Effector memory CD8-positive, alpha-beta T cell (primary cell): ENCODE data around the gene MBD3L2B.
"Not testable (repeated sequence)": the region's sequence is repeated elsewhere in the genome, so short reads cannot be mapped to it uniquely, and the experiment has no call there.

Experiments
- ATAC-seq: fragments of 150-1000 bp; cut with Tn5 transposase; replicated peaks from 2 replicates; pipeline ENCODE4 v1.10.0; 2021; ENCODE audit warnings: mild to moderate bottlenecking, moderate library complexity
- DNase-seq, 3 experiments: peaks; one replicate each; pipeline ENCODE4 v3.0.0; 2021
- H3K27ac Mint-ChIP-seq, 2 donors: one replicate each; pipeline ENCODE4 v1.8.0; 2022; ENCODE audit warnings: mild to moderate bottlenecking in 2 of 2, mixed read lengths in 2 of 2, moderate library complexity in 2 of 2
- H3K27me3 Mint-ChIP-seq, 2 donors: one replicate each; pipeline ENCODE4 v1.8.0; 2022; ENCODE audit warnings: mixed read lengths in 2 of 2
- H3K36me3 Mint-ChIP-seq: one replicate; pipeline ENCODE4 v1.8.0; 2022; ENCODE audit warnings: mild to moderate bottlenecking, moderate library complexity, mixed read lengths; ENCODE audit not compliant: insufficient read depth
- H3K4me1 Mint-ChIP-seq, 2 donors: one replicate each; pipeline ENCODE4 v1.8.0; 2022; ENCODE audit warnings: low read depth in 2 of 2, mixed read lengths in 2 of 2
- H3K4me3 Mint-ChIP-seq, 2 donors: one replicate each; pipeline ENCODE4 v1.8.0; 2022; ENCODE audit warnings: mild to moderate bottlenecking in 2 of 2, mixed read lengths in 2 of 2, moderate library complexity in 2 of 2
- H3K9me3 Mint-ChIP-seq, 2 donors: one replicate each; pipeline ENCODE4 v1.8.0; 2022; ENCODE audit warnings: mixed read lengths in 2 of 2

The MBD3L2B gene

GRCh38 chr19:7052896-7053295 is 31.7 kb upstream of the MBD3L2B start:
- H3K27ac Mint-ChIP-seq, H3K4me3 Mint-ChIP-seq, H3K4me1 Mint-ChIP-seq, H3K27me3 Mint-ChIP-seq, H3K36me3 Mint-ChIP-seq, ATAC-seq, H3K9me3 Mint-ChIP-seq, DNase-seq: not testable (repeated sequence)

- DNase-seq, H3K4me1 Mint-ChIP-seq, H3K4me3 Mint-ChIP-seq, H3K9me3 Mint-ChIP-seq, H3K36me3 Mint-ChIP-seq, H3K27me3 Mint-ChIP-seq, H3K27ac Mint-ChIP-seq, ATAC-seq: not testable (repeated sequence)
Observed at GRCh38 chr19:7051421-7051820, 30.2 kb upstream of the MBD3L2B start.

GRCh38 chr19:7049021-7049420 is 27.8 kb upstream of the MBD3L2B start, which contains the start of gene MBD3L2:
Gene MBD3L2, plus strand, starts transcription at chr19:7049321. Its CDS starts 53 bp downstream, at chr19:7049374.
- not testable (repeated sequence) for H3K4me3 Mint-ChIP-seq, H3K9me3 Mint-ChIP-seq, ATAC-seq

GRCh38 chr19:7041563-7041962 is 20.3 kb upstream of the MBD3L2B start:
- not testable (repeated sequence) for H3K4me3 Mint-ChIP-seq, DNase-seq, H3K36me3 Mint-ChIP-seq, H3K27me3 Mint-ChIP-seq, H3K27ac Mint-ChIP-seq, H3K4me1 Mint-ChIP-seq, H3K9me3 Mint-ChIP-seq
- peak; percentile 55 for ATAC-seq

More at GRCh38 chr19:7049021-7049420, 27.8 kb upstream of the MBD3L2B start, which contains the start of gene MBD3L2:
- not testable (repeated sequence) for H3K4me1 Mint-ChIP-seq, H3K36me3 Mint-ChIP-seq, H3K27ac Mint-ChIP-seq, H3K27me3 Mint-ChIP-seq, DNase-seq

GRCh38 chr19:7040079-7040478 is 18.8 kb upstream of the MBD3L2B start, which contains the start of gene MBD3L4:
Gene MBD3L4, minus strand, starts transcription at chr19:7040179. Its CDS starts 35 bp downstream, at chr19:7040144.
- ATAC-seq, DNase-seq, H3K36me3 Mint-ChIP-seq, H3K27ac Mint-ChIP-seq, H3K4me3 Mint-ChIP-seq, H3K9me3 Mint-ChIP-seq, H3K27me3 Mint-ChIP-seq, H3K4me1 Mint-ChIP-seq: not testable (repeated sequence)

- not testable (repeated sequence) for H3K4me3 Mint-ChIP-seq, DNase-seq, H3K36me3 Mint-ChIP-seq, H3K9me3 Mint-ChIP-seq, H3K27me3 Mint-ChIP-seq, H3K4me1 Mint-ChIP-seq, ATAC-seq, H3K27ac Mint-ChIP-seq
Observed at GRCh38 chr19:7030278-7030677, 9.0 kb upstream of the MBD3L2B start, which contains the start of gene MBD3L5. Gene MBD3L5, plus strand, starts transcription at chr19:7030578. Its CDS starts 34 bp downstream, at chr19:7030612.

- not testable (repeated sequence) for H3K9me3 Mint-ChIP-seq, DNase-seq, H3K27ac Mint-ChIP-seq, H3K27me3 Mint-ChIP-seq, H3K4me1 Mint-ChIP-seq, H3K36me3 Mint-ChIP-seq, H3K4me3 Mint-ChIP-seq
- ATAC-seq, result peak; percentile 47
Observed at GRCh38 chr19:7028790-7029189, 7.6 kb upstream of the MBD3L2B start.

GRCh38 chr19:7018828-7019227 is 2.4 kb downstream of the MBD3L2B start:
- H3K27ac Mint-ChIP-seq, result no peak overlapping the region
- no peaks in the 10 kb centered on the region for H3K9me3 Mint-ChIP-seq
- no peak for DNase-seq
- H3K27me3 Mint-ChIP-seq, result no peaks in the 10 kb centered on the region
- peaks cover 2 to 5% of the 10 kb centered on the region in 2 donors for H3K4me1 Mint-ChIP-seq
- no peak for ATAC-seq
- H3K36me3 Mint-ChIP-seq, result no peaks in the 10 kb centered on the region
- H3K4me3 Mint-ChIP-seq, result no peak overlapping the region

- H3K27ac Mint-ChIP-seq, result peak overlapping the region in 1 of 2 donors; percentile 15
- DNase-seq, result no peak
- H3K9me3 Mint-ChIP-seq, result no peaks in the 10 kb centered on the region
- no peak overlapping the region for H3K4me3 Mint-ChIP-seq
- H3K4me1 Mint-ChIP-seq, result peaks cover 24 to 27% of the 10 kb centered on the region in 2 donors
- H3K36me3 Mint-ChIP-seq, result no peaks in the 10 kb centered on the region
- no peaks in the 10 kb centered on the region for H3K27me3 Mint-ChIP-seq
- peak; percentile 72 for ATAC-seq
Observed at GRCh38 chr19:7013678-7014077, 7.6 kb downstream of the MBD3L2B start.

- Mint-ChIP-seq H3K27ac (no peak overlapping the region), H3K4me3 (no peak overlapping the region), H3K4me1 (peaks cover 27 to 36% of the 10 kb centered on the region in 2 donors), H3K36me3 (no peaks in the 10 kb centered on the region), H3K9me3 (no peaks in the 10 kb centered on the region), H3K27me3 (no peaks in the 10 kb centered on the region)
- DNase-seq, result no peak
- no peak for ATAC-seq
Observed at GRCh38 chr19:7010722-7011593, 10.3 kb downstream of the MBD3L2B start.

GRCh38 chr19:7007859-7008258 is 13.4 kb downstream of the MBD3L2B start:
- ATAC-seq (no peak), DNase-seq (no peak)
- Mint-ChIP-seq H3K4me3 (no peak overlapping the region), H3K9me3 (no peaks in the 10 kb centered on the region), H3K27me3 (no peaks in the 10 kb centered on the region), H3K4me1 (peaks cover 21 to 30% of the 10 kb centered on the region in 2 donors), H3K27ac (no peak overlapping the region), H3K36me3 (no peaks in the 10 kb centered on the region)

GRCh38 chr19:7006135-7006704 is 15.0 kb downstream of the MBD3L2B start:
- Mint-ChIP-seq H3K36me3 (no peaks in the 10 kb centered on the region), H3K9me3 (no peaks in the 10 kb centered on the region), H3K27me3 (peaks cover 0 to 10% of the 10 kb centered on the region in 2 donors), H3K27ac (peak overlapping the region in 1 of 2 donors; percentile 67), H3K4me3 (no peak overlapping the region), H3K4me1 (peaks cover 20 to 30% of the 10 kb centered on the region in 2 donors)
- ATAC-seq (no peak), DNase-seq (no peak)

GRCh38 chr19:7004313-7004931 is 16.8 kb downstream of the MBD3L2B start:
- DNase-seq (peak; percentile 30 to 37 (median 32)), ATAC-seq (peak; percentile 56)
- Mint-ChIP-seq H3K36me3 (no peaks in the 10 kb centered on the region), H3K27ac (peak overlapping the region in 1 of 2 donors; percentile 38), H3K9me3 (no peaks in the 10 kb centered on the region), H3K27me3 (peaks cover 12 to 18% of the 10 kb centered on the region in 2 donors), H3K4me1 (peaks cover 12 to 20% of the 10 kb centered on the region in 2 donors), H3K4me3 (no peak overlapping the region)
